ENCODE measurements around the gene BRD4.

GRCh38 chr19:15201374-15202023 lies 130.8 kb downstream of the BRD4 start:
- TF ChIP-seq POLR2AphosphoS5 (IDR thresholded peaks at IDR 0.05; ENCODE audit: borderline replicate concordance, low read depth, low read length): no peak
- no peak for TF ChIP-seq EZH2 (IDR thresholded peaks at IDR 0.05)
- TF ChIP-seq FOXP2 (optimal IDR thresholded peaks at IDR 0.05; ENCODE audit: control extremely low read depth, extremely low read length, insufficient read depth): no peak
